Measurements from ENCODE around the gene PHACTR3.
"Not testable (repeated sequence)": the region's sequence is repeated elsewhere in the genome, so short reads cannot be mapped to it uniquely, and the experiment has no call there.

Gene PHACTR3

DNA sequence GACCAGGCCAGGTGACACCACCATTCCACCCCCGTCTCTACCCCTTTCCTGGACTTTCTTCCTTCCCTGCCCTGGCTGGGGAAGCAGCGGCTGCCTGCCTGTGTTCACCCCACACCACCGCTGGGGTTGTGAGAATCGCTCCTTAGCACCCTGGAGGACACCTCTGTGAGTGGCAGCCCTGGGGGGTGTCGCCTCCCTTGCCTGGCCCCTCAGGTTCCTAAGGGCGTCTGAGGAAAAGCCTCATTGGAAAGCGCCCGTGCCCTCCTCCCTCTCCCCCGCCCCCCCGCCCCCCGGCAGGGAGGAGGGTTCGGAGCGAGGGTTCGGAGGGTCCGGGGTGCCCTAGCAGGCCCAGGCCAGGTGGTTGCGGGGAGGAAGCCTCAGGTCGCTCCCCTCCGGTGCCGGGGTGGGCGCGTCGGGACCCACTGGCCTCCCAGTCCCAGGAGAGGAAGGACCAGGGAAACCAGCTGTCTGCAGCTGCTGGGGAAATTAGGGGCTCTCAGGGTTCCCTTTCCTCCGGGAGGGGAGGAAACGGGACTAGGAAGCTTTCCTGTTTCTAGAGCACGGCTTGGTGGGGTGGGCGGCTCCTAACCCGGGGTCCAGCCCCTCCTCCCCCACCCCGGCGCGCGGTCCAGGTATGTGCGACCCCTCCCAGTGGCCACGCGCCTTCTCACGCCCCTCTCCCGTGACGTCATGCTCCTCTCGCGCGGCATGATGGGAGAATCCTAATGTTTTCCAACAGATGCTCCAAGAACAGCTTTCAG is at the start of gene PHACTR3:
Gene PHACTR3 (plus strand): TSS at position 760 of the 761 bp plus-strand sequence. CDS start 475 bp downstream, outside the sequence.
- no peak for DNase-seq (ENCODE audit: low read depth, low spot score)

DNA sequence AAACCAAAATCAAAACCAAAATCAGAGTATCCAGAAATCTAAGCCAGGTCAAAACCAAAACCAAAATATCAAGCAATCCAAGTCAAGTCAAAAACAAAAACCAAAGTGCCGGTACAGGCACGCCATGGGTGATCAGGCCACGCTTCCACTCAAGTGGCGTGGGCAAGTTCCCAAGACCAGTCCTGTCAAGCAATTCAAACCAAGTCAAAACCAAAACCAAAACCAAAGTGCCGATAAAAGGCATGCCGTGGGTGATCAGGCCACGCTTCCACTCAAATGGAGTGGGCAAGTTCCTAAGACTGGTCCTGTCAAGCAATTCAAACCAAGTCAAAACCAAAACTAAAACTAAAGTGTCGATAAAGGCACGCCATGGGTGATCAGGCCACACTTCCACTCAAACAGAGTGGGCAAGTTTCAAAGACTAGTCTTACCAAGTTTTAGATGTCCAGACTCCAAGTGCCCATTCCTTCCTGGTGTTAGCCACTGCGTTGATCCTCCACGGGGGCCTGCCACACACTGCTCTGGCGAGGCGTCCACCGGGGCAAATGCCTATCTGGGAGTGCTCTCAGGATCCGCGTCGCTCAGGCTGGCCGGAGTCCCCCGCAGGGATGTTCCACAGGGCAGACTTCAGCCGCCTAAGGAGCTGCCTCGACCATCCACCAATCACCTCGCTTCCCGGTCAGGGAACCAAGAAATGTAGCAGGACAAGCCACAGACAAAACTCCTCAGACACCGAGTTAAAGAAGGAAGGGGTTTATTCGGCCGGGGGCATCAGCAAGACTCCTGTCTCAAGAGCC is 46.4 kb upstream of the PHACTR3 start:
- not testable (repeated sequence) for DNase-seq (ENCODE audit: low read depth, low spot score)

DNA sequence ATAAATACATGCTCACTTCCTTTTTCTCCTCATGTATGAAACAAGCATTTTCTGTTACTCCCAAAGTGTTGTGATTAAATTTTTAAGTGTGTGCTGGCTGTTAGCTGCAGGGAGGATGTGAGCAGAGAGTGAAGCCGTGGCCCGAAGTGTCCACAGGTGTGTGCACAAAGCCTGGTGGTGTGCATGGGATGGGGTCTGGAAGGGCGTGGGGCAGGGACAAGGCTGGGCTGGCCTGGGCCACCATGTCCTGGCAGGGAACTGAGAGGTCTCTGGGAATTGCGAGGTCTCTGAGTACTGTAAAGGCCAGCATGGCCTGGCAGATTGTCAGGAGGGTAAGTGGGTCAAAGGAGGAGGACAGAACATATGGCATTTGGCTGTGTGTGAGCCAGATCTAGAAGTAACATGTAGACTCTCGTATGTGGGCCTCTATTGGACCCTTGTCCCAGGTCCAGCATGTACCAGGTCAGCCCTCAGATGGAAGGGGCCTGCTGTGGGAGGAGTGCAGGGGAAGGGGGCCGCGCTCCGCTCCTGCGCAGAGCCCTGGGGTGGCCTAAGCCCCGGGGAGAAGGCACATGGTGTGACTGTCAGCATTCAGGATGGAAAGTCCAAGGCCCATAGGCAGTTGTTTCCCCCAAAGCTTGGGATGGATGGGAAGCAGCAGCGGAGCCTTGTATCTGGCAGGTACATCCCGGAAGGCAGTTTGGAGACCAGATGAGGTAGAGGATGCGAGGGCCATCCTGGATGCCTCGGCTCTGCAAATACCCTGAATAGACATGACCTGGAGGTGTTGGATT is 45.1 kb upstream of the PHACTR3 start:
- no peak for DNase-seq (ENCODE audit: low read depth, low spot score)

DNA sequence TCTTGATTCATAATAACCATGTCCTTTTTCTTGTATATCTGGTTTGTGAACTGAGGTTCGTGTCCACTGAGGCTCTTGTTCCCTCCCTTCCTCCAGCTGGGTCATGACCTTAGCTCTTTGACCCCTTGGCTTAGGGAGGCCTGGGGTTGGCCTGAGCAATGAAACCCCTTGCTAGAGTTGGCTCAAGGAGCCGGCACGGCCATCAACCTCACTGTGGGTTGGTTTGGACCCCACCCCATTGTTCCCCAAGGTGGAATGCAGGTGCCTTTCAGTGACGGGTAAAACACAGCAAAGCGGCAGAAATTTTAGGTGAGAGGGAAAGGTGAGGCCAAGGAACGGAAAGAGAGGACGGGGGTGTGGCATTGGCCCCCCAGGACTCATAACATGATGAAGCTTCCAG is 44.5 kb upstream of the PHACTR3 start:
- DNase-seq (ENCODE audit: low read depth, low spot score) = no peak

DNA sequence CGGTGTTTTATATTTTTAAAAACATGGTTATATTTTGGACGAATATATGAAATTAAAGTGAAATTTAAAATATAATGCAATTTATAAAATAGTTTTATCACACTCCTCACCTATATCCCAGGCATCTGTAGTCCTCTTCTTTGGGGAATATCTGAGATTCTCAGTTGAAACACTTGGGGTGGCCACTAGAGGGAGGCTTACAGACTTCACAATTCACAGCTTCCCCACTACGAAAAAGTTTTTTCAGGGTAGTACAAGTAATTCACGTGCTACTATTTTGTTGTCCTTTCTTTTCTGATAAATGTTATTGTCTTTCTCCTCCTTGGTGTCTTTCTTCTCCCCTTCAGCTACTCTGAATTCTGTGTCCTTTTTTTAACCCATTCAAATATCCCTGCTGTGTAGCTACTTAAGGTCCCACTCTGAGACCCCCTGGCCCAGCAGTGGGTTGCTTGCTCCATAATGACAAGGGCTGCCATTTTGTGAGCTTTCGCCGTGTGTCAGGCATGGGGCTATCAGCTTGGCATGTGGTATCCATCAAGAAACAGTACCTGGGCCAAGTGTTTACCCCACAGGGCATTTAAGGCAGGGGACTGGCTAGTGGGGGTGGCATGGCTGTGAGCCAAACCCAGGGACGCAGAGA is 43.6 kb upstream of the PHACTR3 start:
- peak; percentile 23 for DNase-seq (ENCODE audit: low read depth, low spot score)

DNA sequence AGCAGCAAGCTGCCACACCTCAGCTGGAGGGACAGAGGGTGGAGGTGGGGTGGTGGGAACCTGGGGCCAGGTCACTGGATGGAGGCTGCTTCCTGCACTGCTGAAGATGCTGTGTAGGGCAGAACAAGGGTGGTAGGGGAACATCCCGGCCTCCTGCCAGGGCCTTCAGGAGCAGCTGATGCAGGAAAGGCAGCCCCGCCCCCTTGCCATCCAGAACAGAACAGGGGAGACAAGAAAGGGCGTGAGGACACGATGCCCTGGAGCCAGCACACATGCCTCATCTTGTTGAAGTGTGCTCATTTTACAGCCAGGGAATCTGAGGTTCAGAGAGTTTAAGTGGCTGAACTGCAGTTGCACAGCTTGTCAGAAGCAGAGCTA is 43.1 kb upstream of the PHACTR3 start:
- no peak for DNase-seq (ENCODE audit: low read depth, low spot score)

DNA sequence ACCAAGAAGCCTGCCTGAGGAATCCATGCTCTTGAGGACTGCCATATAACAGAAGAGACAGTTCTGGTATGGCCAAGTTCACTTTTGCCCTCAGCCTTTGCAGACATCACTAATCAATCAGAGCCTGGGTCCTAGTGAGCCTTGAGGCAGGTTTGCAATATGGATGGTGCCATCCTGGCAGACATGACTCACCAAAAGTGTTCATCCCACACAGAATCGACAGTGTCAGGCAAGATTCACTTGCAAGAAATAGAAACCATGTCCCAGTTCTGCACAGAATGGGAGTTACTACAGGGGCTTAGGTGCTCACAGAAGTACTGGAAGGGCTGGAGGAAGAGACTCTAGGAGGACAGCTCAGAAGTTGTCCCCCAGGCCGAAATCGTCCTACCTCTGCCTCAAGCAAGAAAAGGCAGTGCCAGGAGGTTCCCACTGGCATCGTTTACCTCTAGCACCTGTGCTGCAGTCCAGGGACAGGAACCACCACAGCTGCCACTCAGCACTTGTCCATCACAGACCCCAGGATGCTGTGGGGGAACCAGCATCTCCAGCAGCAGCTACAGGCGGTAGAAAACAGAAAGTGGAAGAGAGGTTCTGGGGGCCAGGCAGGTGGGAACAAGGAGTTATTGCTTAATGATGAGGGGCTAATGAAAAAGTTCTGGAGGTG is 42.6 kb upstream of the PHACTR3 start:
- no peak for DNase-seq (ENCODE audit: low read depth, low spot score)

DNA sequence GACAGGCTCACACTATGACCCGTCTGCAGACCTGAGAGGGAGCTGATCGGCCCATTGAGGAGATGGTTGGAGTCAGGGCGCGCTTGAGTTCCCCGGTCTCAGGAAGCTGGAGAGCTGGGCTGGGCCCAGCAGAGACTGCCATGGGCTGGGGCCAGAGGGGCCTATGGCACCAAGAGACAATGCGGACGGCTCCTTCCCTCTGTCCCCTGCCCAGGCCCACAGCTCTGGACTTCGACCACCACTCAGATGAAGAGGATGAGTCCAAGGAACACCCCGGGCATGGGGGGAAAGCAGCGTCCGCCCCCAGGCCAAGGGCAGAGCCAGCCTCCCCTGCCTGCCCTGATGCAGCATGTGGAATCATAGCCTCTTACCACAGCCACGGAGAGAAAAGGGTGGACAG is 40.2 kb upstream of the PHACTR3 start:
- DNase-seq (ENCODE audit: low read depth, low spot score) = no peak

DNA sequence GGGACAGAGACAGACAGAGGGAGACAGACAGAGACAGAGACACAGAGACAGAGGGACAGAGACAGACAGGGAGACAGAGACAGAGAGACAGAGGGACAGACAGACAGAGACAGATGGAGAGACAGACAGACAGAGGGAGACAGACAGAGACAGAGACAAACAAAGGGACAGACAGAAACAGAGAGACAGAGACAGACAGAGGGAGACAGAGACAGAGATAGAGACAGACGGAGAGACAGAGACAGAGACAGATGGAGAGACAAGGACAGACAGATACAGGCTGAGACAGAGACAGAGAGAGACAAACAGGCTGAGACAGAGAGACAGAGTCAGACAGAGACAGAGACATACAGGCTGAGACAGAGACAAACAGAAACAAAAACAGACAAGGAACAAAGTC is 39.4 kb upstream of the PHACTR3 start:
- DNase-seq (ENCODE audit: low read depth, low spot score) = no peak

DNA sequence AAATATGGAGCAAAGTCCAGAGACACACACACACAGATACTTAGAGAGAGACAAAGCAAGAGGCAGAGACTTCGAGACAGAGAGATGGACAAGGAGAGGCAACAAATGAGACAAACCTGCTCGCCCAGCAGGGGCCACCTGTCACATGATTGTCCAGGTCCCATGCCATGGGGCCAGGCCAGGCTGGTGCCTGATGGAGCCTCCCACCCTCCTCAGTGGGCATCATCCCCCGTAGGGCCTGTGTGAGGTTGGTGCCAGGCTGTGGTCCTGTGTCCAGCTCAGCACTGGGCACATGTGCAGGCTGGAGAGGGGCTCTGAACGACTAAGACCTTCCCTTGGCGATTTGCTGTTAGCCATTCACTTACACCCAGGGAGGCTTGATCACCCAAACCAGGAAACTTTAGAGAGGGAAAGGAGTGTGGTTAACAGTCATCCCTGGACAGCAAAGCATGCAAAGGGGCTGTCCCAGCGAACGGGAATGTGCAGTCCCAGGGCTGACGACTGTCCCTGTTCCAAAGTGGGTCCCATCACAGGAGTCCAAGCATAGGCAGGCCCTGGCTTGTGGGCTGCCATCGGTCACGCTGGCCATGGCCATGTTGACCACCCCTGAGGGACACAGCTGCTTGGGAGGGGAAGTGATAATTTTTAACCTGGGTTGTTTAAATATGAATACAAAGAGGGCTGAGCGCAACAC is 38.4 kb upstream of the PHACTR3 start:
- DNase-seq (ENCODE audit: low read depth, low spot score) = no peak

DNA sequence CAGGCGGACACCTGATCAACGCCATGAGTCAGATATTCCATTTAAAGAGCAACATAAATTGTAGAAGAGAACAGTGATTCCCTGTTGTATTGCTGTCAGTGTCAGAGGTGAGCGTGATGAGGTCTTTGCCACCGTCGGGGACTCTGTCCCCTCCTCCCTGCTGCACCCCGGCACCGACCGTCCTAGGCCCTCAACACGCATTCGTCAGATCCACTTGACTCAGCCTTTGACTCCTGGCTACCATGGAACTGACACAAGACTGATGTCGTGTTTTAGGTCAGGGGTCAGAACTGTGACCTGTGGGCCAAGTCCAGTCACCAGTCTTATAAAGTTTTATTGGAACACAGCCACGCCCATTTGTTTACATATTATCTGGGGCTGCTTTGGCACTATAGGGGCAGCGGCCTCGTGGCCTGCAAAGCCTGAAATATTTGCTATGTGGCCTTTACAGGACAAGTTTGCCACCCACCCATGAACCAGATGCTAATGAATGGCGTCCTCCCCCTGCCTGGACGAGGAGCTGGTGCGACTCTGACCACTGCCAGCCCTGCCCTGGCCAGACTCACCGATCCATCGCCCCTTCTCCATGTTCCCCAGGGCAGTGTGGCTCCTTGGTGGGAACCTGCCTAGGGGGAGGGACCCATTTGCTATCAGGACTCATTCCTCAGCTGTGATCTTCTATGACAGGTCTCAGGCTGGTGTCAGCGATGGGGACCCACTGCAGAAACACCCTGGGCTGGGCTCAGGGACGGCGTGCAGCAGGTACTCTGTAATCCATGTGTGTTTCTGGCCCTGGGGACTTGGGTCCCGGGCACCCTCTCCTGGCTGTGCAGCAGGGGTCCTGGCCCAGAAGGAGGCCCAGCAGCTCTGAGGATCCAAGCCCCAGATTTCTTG is 37.5 kb upstream of the PHACTR3 start:
- DNase-seq (ENCODE audit: low read depth, low spot score) = no peak

DNA sequence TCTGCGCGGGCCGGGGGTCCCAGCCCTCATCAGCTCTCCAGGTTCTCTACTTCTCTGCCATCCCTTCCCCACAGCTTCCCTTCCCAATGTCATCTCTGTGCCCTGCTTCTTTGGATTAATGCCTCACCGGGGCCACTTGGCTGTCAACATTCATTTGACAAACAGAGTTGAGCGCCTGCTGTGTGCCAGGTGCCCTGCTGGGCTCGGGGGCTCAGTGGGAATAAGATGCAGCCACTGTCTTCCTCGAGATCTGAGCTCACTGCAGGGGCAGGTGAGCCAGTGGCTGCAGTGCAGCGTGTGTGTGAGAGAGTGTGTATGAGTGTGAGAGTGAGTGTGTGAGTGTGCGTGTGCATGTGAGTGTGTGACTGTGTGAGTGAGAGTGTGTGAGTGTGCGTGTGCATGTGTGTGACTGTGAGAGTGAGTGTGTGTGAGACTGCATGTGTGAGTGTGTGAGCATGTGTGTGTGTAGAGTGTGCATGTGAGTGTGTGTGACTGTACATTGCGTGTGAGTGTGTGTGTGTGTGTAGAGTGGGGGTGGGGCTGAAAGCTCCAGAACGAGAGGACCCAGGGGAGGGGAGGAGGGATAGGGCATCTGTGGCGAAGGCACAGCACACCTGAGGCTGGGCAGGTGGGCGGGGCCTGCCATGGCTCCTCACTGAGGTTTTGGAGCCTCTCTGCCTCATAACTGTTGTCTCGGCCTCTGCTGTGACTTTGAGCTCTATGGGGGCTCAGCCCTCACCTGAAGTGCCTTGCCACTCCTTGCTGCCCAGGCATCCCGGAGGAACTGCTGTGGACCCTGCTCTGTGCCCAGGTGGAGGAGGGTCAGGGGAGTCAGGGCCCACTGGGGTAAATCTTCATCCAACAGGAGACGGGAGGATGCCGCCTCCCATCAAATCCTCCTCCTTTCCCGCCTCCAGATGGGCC is 36.5 kb upstream of the PHACTR3 start:
- no peak for DNase-seq (ENCODE audit: low read depth, low spot score)

DNA sequence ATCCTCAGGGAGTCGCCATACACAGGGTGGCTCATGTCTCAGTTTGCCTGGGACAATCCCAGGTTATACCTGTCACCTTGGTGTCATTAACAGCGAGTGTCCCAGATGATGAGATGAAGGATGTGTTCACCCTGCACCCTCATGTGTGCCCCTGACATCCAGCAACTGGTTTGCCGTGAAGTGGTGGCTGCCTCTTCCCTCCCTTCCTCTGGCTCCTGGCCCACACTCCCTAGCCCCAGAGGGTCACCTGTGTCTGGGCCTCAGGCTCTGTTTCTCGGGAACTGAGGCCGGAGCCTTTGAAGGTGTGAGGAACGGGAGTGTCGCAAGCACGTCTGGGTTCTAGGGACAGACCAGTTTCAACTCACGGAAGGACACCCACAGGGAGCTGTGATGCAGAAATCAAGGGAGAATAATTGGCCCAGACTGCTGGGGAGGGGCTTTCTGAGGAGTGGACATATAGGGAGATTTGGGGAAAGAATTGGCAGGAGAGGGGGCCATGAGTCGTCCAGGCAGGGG is 35.8 kb upstream of the PHACTR3 start:
- no peak for DNase-seq (ENCODE audit: low read depth, low spot score)

DNA sequence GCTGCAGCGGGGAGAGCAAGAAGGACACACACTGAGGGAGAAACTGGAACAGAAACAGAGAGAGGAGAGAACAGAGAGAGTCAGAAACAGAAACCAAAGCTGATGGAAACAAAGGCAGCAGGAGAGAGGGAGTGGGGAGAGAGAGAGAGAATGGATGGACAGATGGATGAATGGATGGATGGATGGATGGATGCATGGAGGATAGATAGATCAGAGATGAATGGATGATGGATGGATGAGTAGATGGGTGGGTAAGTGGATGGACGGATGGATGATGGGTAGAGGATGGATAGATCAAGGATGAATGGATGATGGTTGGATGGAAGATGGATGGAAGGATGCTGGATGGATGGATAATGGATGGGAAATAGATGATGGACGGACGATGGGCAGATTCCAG is 35.0 kb upstream of the PHACTR3 start:
- DNase-seq (ENCODE audit: low read depth, low spot score) = no peak

DNA sequence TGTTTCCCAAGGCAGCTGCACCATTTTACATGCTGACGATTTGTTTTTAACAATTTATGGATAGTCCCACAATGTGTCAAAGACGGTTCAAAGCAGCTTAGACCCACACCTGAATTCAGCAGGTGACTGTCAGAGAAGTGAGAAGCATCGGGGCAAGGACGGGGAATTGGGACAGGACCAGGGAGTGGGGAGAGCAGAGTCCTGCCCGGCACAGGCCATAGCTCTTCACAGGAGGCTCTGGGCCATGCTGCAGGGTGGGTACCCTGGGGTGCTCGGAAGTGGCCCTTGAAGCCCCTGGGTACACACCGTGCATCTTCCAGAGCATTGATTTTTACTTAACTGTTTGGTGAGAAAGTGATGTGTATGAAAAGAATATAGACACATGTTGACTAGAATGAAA is 33.2 kb upstream of the PHACTR3 start:
- DNase-seq (ENCODE audit: low read depth, low spot score) = no peak

DNA sequence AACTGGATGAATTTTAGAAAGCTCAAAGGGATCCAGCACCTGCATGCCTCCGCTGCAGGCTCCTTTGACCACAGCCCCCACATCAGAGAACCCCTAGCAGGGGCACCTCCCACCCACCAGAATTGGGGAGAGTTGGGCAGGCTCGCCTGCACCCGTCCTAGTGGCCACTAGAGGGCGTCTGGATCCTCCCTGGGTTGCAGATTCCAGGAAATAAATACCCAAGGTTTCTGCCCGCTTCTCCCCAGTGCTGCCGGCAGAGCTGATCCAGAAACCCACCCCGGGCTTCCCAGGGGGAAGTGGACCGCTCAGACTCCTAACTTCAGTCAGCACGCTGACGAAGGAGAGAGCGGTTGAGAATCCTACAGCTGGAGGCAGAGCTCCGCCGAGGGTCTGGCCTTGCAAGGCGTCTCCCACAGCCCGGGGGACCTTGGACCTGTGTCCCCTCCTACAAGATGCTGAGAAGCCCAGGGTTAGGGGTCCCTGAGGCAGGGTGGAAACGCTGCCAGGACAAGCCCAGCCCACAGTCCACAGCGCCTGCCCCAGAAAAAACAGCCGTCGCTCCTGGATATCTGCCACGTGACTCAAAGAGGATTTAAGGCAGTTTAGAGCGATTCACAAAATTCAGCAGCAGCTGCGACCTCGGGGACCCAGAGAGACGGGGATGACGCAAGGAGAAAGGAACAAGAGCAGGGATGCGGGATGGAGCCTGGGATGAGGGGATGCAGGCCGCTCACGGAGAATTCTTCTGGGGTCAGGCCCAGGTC is 32.6 kb upstream of the PHACTR3 start:
- peak; percentile 67 for DNase-seq (ENCODE audit: low read depth, low spot score)

DNA sequence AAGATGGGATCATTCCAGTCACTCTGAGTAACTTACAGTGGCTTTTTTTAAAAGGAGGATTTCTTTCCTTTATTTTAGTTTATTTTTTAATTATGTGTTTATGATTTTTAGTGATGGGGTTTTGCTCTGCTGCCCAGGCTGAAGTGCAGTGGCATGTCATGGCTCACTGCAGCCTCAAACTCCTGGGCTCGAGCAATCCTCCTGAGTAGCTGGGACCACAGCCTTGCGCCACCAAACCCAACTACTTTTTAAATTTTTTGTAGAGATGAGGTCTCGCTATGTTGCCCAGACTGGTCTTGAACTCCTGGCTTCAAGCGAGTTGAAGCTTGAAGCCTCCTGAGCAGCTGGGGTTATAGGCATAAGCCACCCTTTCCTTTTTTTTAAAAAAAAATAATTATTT is 31.8 kb upstream of the PHACTR3 start:
- DNase-seq (ENCODE audit: low read depth, low spot score) = no peak

DNA sequence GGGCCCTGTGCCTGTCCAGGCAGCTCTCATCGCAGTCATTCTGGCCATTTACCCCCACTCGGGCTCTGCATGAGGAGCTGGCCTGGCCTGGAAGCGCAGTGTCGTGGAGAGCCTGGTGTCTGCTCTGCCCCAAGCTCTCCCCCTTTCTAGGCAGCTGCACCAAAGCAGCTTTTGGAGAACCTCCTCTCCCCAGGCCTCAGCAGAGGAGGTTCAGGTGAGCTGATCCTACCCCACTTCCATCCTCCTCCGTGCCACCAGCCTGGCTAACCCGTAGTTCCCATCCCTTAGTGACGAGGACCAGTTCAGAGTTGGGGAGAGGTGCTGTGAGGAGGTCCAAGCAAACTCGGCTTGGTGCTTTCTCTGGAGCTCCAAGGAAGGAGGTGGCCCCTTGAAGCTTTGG is 30.5 kb upstream of the PHACTR3 start:
- no peak for DNase-seq (ENCODE audit: low read depth, low spot score)
